ENCODE data around the gene ZNF396.
A peak's percentile ranks its signal among the peaks of the same experiment; 100 is the strongest.

The ZNF396 gene

DNA sequence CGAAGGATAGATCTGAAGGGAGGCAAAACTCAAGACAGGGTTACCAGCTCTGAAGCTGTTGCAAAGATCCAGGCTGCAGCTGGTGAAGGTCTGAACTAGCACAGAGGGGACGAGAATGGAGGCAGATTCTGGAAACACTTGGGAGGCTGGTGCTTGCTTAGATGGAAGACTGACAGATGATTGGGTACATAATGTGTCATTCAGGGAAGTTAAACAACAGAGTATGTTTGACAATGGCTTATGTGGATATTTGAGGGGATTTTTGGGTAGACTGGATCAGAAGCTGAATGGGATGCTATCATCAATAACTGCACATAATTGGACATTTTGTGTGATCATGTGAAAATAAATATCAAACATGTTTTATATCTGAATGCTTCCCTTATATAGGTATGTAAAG lies 2.3 kb upstream of the ZNF396 start:
- DNase-seq = no peak

DNA sequence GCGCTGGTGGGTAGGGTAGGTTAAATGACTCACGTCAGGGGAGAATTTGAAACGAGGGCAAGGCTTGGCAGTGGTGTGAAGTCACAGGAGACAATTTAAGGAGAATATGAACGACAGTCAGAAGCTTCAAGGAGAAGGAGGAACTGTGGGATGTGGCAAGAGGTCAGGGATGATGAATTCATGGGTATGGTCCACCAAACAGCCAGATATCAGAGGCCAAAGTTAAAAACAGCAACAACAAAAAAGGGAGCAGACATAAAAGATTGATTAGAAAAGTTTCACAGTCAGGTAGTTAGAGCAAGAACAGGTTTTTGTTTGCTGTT lies 1.4 kb upstream of the ZNF396 start:
- no peak for DNase-seq

DNA sequence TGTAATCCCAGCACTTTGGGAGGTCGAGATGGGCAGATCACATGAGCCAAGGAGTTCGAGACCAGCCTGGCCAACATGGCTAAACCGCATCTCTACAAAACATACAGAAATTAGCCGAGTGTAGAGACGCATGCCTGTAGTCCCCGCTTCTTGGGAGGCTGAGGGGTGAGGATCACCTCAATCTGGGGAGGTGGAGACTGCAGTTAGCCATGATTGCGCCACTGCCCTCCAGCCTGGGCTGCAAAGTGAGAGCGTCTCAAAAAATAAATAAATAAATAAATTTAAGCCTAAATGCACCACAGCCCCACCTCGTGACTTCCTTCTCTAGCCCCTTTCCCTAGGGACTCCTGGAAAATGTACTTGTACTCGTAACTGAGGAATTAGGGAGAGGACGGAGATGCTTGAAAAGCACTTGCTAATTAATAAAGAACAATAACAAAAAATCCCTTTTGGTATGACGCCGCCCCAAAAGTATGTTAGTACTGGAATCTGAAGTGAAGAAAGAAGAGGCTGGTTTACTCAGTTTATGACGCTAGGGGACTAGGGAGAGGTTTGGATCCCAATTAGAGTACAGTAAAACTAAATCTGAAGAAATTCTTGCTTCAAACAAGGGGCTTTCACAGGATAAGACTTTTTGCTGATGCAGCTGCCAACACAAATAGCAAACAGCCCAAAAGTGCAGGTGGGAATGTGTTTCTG lies 887 bp upstream of the ZNF396 start:
- DNase-seq = no peak

DNA sequence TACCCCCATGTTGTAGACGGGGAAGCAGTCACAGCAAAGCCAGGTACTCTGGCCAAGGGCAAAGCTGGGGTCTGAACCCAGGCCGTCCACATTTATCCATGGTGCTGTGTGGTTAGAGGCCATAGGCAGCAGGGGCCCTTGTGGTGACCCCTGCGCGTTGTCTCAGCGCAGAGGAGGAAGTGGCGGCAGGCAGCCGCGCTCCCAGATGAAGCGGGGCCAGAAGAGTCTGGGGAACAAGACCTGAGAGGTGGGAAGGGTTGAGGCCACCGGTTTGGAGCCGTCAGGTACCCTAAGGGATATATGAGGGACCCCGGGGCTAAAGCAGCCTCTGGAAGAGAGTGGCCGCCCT lies 770 bp downstream of the ZNF396 start:
- DNase-seq = peak; percentile 22

DNA sequence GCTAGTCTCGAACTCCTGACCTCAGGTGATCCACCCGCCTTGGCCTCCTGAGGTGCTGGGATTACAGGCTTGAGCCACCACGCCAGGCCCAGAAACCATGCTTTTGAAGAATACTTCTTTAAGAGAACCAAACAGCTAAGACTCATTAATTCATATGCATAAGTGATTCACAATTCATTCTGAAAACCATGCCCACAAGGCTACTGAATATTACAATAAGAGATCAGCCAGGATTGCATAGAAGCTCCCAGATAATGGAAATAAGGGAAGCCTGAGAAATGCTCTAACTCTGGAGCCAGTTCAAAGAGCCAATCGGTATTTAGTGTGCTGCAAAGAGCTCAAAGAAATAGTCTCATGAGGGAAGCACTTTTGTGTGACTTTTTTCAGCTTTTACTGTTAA lies 2.4 kb downstream of the ZNF396 start:
- no peak for DNase-seq

DNA sequence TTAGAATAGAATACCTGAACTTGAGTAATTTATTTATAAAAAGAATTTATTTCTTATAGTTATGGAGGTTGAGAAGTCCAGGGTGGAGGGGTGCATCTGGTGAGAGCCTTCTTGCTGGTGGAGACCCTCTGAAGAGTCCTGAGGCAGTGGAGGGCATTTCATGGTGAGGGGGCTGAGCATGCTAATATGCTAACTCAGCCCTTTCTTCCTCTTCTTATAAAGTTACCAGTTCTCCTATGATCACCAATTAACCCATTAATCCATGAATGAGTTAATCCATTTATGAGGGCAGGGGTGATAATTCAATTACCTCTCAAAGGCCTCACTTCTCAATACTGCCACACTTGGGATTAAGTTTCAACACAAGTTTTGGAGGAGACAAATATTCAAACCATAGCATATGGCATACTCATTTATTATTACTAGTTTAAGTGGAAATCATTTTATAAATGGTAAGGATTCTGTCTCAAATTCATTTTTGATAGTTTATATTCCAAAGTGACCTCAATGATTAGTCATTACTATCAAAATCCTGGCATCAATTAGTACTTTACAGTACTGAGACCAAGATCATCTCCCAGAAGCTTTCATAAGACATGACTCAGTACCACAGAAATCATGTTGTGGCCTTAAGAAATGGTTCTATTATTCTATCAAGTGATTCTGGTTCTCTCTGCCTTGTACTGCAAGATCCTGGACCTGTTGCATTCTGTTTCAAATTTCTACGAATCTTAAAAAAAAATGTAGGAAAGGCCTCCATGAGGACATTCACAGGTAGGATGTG lies 5.5 kb downstream of the ZNF396 start:
- no peak for DNase-seq

DNA sequence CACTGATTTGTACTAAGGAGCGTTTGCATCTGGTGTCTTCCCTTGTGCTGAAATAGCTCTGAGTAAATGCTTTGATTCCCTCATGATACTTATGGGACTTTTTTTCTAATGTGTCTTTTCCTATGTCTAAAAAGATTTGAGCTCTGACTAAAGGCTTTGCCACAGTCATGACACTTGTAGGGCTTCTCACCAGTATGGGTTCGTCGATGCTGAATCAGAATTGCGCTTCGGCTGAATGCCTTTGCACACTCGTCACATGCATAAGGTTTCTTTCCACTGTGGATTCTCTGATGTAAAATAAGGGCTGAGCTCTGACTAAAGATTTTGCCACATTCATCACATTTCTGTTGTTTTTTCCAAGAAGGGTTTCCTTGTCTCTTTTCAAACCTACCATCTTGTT lies 8.0 kb downstream of the ZNF396 start:
- no peak for DNase-seq

DNA sequence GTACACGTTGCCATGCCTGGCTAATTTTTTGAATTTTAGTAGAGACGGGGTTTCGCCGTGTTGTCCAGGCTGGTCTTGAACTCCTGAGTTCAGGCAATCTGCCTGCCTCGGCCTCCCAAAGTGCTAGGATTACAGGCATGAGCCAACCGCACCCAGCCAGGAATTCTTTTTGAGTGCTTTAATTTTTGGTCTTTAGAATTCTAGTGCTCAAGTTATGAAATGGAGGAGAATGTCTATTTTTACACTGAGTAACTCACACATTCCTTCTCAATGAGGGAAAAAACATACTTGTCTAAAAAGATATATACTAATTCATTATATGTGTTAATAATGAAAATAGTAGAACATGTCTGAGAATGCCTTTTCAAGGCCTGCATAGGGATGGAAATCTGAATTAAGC lies 8.5 kb downstream of the ZNF396 start:
- DNase-seq = no peak

DNA sequence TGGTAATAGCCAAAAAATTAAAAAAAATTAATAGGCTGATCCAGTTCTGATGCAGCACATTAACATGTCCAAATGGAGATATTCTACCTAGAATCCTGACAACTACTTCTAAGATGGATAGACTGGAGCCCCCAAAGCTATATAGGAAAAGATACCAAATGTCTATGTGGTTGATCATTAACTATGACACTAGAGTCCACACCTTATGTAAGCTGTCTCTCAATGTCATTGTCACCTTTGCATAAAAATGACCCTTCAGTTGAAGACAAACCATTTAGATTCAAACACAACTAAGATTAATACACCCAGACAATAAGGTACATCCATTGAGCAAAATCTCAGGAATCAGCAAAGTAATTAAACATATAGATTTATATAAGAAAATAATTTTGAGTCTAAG lies 14.6 kb downstream of the ZNF396 start:
- no peak for DNase-seq

DNA sequence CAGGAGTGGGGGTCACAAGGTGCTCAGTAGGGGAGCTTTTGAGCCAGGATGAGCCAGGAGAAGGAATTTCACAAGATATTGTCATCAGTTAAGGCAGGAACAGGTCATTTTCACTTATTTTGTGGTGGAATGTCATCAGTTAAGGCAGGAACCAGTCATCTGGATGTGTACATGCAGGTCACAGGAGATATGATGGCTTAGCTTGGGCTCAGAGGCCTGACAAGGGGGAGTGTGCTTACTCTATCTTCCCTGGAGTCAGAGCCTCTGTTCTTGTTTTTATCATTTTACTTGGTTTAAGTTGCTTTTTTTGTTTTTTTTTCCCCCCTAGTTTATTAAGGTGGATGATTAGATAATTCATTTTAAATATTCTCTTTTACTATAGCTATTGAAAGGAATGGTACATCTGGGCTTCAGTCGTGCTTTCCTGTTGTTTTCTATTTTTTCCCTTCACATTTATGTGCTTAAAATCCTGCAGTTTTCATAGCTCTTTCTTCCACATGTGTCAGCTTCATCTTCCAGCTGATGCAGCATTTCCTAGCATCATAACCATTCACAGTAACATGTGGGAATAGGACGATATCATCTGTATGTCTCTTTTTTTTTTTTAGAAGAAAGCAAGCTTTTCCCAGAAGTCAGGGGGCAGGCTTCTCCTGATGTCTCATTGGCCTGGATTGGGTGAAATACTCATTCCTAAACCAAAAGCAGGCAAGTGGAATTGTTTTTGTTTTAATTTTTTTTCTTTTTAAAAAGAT lies 15.4 kb downstream of the ZNF396 start:
- no peak for DNase-seq

DNA sequence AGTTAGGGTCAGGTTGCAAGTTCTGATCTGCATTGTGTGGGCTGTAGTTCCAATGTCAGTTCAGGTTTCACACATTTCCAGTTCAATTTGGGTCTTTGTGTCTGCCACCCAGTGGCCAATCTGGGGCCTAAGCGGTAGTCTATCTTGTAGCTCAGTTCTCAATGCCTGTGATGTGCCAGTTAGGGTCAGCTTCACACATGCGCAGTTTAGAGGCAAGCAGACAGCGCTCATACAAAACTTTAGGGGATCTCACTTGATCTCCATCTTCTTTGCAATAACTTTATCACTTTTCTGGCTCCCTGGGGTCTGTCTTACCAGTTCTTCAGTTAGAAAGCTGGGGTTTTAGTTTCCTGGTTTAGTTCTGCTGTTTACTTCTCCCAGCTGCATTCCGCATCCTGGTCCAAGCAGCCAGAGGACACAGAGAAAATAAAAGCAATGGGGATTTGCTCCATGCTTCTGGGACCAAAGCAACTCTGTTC lies 22.0 kb downstream of the ZNF396 start:
- DNase-seq = peak; percentile 46

DNA sequence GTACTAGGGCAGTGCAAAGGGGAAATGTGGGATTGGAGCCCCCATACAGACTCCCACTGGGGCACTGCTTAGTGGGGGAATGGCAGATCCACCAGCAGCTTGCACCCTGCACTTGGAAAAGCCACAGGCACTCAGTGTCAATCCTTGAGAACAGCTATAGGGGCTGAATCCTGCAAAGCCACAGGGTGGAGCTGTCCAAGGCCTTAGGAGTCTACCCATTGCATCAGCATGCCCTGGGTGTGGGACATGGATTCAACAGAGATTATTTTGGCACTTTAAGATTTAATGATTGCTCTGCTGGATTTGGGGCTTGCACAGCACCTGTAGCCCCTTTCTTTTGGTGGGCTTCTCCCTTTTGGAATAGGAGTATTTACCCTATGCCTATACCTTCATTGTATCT lies 24.4 kb downstream of the ZNF396 start:
- DNase-seq = no peak

DNA sequence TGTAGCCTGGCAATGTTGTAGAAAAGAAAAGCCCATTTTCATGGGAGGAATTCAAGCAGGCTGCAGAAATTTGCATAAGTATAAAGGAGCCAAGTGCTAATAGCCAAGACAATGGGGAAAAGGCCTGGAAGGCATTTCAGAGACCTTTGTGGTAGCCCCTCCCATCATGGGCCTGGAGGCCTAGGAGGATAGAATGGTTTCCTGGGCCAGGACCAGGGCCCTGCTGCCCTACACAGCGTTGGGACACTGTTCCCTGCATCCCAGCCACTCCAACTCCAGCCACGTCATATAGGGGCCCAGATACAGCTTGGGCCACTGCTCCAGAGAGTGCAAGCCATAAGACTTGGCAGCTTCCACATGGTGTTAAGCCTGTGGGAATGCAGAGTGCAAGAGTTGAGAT lies 24.9 kb downstream of the ZNF396 start:
- no peak for DNase-seq

DNA sequence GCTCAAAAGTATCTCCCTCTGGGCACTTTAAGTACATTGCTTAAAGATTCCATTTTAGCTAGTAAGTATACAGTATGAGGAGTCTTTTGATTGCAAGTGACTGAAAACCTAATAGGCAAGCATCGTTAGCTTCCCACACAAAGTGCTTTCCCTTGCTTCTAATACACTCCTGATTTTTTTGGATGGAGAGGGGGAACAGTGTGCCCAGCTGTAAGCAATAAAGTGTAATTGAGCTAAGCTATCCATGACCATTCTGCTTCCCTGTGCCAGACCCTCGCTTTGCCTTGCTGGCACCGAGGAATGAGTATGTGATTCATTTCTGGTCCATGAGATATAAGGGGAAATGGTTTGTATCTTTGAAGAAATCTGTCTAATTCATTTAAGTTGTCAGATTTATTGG lies 29.1 kb downstream of the ZNF396 start:
- no peak for DNase-seq

DNA sequence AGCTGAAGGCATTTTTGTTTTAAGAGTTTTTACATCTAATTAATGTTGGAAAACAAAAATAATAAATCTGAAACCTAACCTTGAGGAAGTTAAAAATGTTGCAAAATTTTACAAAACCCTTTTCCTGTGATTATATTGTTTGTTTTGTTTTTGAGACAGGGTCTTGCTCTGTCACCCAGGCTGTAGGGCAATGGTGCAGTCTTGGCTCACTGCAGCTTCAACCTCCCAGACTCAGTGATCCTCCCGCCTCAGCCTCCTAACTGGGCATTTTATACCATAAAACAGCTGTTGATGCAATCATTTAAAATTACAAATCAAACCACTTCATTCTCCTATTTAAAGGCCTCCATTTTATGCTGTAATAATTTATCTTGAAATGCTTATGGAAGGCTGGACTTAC lies 31.2 kb downstream of the ZNF396 start:
- DNase-seq = no peak

DNA sequence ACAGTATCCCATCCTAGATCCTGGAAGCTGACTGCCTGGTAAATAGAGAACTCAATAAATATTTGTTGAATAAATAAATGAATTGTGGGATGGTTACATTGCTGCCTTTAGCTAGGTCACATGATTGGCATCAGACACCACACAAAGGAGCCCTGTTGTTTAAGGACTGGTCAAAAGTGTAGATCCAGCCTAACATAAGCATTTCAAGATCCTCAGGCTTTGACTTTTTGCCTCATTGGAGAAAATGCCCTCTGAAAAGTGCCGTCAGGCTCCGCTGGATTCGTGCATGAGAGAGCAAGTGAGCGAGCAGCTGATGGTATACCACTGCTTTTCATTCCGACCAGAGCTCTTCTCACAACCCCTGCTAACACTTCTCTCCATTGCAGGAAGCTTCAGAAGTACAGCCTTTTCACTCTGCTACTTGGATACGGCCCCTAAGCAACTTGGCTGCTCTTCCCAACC lies 31.6 kb downstream of the ZNF396 start:
- peak; percentile 11 for DNase-seq

DNA sequence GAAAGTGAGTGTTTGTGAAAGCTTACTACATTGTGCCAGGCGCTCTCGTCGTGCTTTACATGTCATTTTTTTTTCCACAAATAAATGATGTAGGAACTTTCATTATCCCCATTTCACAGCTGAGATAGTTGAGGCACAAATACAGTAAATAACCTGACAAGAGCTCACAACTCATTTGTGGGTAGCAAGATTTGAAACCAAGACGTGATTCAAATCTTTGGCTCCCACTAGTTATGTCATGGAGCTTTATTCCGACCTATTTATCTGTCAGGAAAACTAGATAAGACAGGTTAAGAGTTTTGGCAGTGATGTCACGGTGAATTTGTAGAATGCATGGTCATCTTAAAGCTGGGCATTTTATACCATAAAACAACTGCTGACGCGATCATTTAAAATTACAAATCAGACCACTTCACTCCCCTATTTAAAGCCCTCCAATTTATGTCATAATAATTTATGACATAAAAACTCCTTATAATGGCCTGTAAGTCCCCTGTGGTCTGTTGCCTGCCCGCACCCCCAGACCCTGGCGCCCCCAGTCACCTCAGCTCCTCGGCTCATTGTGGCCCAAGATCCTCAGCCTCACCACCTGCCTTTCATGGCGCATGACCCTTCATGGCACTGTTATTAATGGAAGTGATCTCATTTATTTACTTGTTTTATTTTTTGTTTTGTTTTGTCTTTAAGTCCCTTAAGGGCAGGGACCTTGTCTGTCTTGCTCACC lies 32.2 kb downstream of the ZNF396 start:
- DNase-seq = no peak

DNA sequence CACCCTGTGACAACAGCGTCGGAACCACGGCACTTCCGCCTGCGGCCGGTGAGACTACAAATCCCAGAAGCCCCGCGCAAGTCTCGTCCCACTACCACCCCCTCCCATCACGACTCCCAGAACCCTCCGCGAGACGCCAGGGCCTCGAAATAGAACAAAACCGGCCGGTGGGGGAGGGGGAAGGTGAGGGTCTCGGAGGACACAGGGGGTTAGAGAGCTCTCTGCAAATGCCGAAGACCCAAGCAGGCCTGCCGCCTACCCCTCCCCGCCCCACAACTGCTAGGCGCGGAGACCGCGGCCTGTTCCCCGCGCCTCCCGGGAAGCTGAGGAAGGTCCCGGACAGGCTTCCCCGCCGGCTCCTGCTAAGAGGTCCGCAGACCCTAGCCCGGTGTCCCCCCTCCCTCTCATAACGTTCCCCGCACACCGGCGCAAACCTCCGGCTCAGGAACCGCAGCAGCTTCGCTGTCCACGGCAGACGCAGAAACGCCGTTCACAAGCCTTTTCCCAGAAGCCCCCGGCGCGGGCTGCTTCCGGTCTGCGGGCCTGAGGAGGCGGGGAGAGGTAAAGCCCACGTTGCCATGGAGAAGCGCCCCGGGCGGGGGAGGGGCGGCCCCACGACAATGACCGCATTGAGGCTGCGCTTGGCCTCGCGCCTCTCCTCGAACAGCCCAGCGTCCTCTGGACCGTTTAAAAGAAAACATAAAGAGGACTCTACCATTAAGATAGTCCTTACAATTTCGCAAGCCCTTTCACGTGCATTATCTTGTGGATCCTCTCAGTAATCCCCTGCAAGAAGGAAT lies 33.0 kb downstream of the ZNF396 start, which contains the start of gene ZNF24:
ZNF24 (minus strand) TSS at position 485 of the 800 bp plus-strand sequence. CDS start 3,770 bp downstream, outside the sequence.
- DNase-seq = peak; percentile 92

DNA sequence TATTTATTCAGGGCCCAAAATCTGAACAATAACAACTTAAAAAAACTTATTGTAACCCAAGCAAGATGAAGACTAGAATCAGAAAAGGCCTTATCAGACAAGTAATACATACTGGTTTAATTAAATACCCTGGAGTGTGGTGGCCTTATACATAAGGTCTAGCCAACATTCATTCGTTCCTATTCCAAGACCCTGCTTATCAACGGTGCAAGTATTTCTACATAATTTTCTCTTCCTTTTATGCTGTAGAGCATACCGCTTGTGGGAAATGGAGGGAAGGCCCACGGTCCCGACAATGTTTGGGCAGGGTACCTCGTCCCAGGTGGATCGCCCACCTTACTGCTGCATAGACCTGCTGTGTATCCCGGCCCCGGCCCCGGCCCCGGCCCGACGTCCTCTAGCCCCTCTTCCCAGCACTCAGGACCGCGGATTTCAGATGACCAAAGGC lies 33.6 kb downstream of the ZNF396 start:
- DNase-seq = no peak

DNA sequence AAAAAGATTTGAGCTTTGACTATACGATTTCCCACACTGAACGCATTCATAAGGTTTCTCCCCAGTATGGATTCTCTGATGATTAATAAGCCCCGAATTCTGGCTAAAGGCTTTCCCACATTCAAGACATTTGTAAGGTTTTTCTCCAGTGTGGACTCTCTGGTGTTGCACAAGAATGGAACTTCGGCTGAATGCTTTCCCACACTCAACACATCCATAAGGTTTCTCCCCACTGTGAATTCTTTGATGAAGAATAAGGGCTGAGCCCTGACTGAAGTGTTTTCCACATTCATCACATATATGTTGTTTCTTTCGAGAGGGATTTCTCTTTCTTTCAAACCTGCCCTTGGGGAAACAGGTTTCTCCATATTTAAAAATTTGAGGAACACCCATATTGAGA lies 39.9 kb downstream of the ZNF396 start:
- no peak for DNase-seq

DNA sequence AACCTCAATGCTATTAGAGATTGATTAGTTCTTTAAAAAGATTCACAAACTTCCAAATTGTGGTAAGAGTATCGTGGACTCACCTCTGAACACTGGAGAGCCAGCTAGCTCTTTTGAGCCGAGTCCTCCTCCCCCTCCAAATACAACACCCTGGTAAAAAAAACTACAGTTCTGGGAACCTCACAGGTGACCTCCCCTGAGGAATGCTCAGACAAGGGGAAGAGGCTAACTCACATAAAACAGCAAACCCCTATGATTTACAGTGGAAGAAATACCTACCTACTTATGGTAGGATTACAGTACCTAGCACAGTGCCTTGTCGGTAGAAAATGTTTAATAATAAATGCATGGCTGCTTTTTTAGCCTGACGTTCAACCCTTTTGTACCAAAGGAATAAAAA lies 41.3 kb downstream of the ZNF396 start:
- no peak for DNase-seq

DNA sequence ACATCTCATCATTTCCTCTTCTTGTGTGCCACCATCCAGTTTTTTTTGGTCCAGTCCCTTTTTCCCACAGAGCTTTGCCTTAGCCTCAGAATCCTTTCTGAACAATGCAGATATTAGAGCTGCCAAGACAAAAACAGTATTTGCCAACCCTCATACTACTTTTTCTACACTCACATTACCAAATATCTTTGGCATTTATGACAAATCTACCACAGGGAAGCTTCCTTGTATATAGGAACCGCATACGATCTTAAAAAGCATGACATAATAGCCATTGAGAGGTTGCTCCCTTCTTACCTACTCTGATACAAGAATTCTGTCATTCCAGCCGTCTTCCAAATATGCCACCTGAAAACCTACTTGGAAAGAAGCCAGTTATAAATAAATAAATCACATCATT lies 42.3 kb downstream of the ZNF396 start:
- DNase-seq = no peak

Measured in NCI-H748 treated with DMSO at 0.1 percent for 48 hours (cell line).